Activated T-helper 17 cell treated with anti-CD3 and anti-CD28 coated beads, Interleukin-2, amount 50 U/mL, for 72 hours (primary cell): ENCODE data around the gene OR2M7. TPM values are rescaled to one million over a fixed set of nuclear protein-coding genes. Genes with fewer than 3 reads are reported as not detected.
"Not testable (repeated sequence)": the region's sequence is repeated elsewhere in the genome, so short reads cannot be mapped to it uniquely, and the experiment has no call there.

Source experiments
- ATAC-seq: fragments of 150-1000 bp; cut with Tn5 transposase; replicated peaks from 2 replicates; pipeline ENCODE4 v1.10.0; 2021; ENCODE audit warnings: mild to moderate bottlenecking, moderate library complexity
- H3K27ac Mint-ChIP-seq: one replicate; pipeline ENCODE4 v1.8.0; 2022; ENCODE audit warnings: mixed read lengths
- H3K27me3 Mint-ChIP-seq: one replicate; pipeline ENCODE4 v1.8.0; 2022; ENCODE audit warnings: mixed read lengths
- H3K36me3 Mint-ChIP-seq: one replicate; pipeline ENCODE4 v1.8.0; 2022; ENCODE audit warnings: low read depth, mild to moderate bottlenecking, mixed read lengths
- H3K4me1 Mint-ChIP-seq: one replicate; pipeline ENCODE4 v1.8.0; 2022; ENCODE audit warnings: mixed read lengths
- H3K4me3 Mint-ChIP-seq: one replicate; pipeline ENCODE4 v1.8.0; 2022; ENCODE audit warnings: mild to moderate bottlenecking, mixed read lengths
- H3K9me3 Mint-ChIP-seq: one replicate; pipeline ENCODE4 v1.8.0; 2022; ENCODE audit warnings: mixed read lengths
- total RNA-seq, 2 donors: library from RNA; stranded (reverse); gene quantifications; one replicate each; pipeline ENCODE4 v1.2.3, GENCODE V29; 2022

OR2M7 gene, protein sequence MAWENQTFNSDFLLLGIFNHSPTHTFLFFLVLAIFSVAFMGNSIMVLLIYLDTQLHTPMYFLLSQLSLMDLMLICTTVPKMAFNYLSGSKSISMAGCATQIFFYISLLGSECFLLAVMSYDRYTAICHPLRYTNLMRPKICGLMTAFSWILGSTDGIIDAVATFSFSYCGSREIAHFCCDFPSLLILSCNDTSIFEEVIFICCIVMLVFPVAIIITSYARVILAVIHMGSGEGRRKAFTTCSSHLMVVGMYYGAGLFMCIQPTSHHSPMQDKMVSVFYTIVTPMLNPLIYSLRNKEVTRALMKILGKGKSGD
- total RNA-seq = not detected

DNA sequence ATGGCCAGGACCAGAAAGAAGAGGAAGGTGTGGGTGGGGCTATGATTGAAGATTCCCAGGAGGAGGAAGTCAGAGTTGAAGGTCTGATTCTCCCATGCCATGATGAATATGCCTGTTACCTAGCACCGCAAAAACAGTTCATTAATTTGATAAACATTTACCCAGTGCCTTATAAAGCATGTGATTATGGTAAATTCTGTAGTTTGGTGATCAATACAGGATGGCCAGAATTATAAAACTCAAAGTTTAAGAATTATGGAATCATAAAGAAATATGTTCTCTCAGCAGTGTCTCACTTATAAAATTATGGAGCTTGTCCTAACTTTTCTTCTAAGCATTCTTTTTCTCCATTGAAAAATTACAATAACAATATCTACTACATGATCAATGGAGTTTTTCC lies at the start of gene OR2M7:
TSS of gene OR2M7 (minus strand) at position 101 of the 400 bp plus-strand sequence. CDS start at position 101, 0 bp downstream.
- no peak for ATAC-seq
- Mint-ChIP-seq H3K27ac (no peak within 1 kb of the TSS), H3K4me1 (no peaks in the 10 kb centered on the region), H3K36me3 (no peaks in the 10 kb centered on the region), H3K4me3 (no peak within 1 kb of the TSS), H3K9me3 (no peaks in the 10 kb centered on the region), H3K27me3 (peaks cover 3% of the 10 kb centered on the region)

DNA sequence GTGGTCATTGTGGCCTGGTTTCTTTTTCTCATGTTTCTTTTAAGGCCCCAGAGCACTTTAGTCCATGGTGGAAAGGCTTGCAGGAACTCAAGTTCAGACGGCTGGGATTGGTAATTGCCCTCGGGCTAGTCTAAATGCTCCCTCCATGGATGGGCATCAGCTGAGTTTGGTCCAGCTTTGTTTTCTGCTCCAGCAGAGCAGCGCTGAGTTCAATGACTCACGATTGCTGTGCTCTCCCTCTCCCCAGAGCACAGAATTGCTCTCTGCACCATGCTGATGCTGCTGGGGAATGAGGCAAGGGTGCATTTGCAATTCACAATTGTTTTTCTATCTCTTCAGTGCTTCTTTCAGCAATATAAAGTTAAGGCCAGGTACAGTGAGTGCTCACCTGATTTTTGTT lies 49.4 kb upstream of the OR2M7 start:
- no peaks in the 10 kb centered on the region for H3K9me3 Mint-ChIP-seq
- peaks cover 6% of the 10 kb centered on the region for H3K27me3 Mint-ChIP-seq
- H3K36me3 Mint-ChIP-seq = no peaks in the 10 kb centered on the region
- no peaks in the 10 kb centered on the region for H3K4me1 Mint-ChIP-seq
- H3K4me3 Mint-ChIP-seq = no peak overlapping the region
- no peak overlapping the region for H3K27ac Mint-ChIP-seq
- ATAC-seq = no peak

DNA sequence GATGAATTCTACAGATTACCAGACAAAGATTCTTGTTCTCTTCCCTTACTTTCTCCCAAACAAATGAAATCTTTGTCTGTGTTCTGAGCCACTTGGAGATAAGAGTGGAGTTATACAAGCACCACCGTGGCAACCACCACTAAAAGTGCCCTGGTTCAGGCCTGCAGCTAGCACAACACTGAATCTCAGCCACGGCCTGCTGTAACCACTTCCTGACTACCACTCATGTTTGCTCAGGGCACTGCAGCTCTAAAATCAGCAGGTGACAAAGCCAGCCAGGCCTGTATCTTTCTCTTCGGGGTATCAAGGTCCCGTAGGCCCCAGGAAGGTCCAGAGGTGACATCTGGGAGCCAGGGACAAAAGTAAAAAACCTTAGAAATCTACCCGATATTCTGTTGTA lies 48.0 kb upstream of the OR2M7 start:
- no peaks in the 10 kb centered on the region for H3K36me3 Mint-ChIP-seq
- no peaks in the 10 kb centered on the region for H3K9me3 Mint-ChIP-seq
- peaks cover 6% of the 10 kb centered on the region for H3K27me3 Mint-ChIP-seq
- no peak overlapping the region for H3K27ac Mint-ChIP-seq
- H3K4me3 Mint-ChIP-seq = no peak overlapping the region
- H3K4me1 Mint-ChIP-seq = no peaks in the 10 kb centered on the region
- no peak for ATAC-seq

DNA sequence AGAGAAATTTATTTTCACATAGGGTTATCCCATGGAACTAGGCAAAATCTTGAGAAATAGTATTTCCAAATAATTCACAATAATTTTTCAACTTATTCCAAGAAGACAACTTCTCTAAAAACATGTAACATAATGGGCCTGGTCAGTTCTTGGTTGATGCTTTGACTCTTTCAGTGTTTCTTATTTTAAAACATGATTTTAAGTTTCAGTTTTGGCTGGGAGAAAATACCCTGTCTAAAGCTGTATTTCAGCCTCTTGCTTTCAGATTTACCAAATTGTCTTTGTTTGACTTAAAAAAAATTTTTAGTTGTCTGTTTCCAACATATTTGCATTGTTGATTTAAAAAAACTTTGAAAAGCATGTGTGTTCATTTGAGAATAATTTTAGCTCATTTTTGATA lies 42.2 kb upstream of the OR2M7 start:
- no peaks in the 10 kb centered on the region for H3K4me1 Mint-ChIP-seq
- H3K27ac Mint-ChIP-seq = no peak overlapping the region
- no peak overlapping the region for H3K4me3 Mint-ChIP-seq
- no peaks in the 10 kb centered on the region for H3K36me3 Mint-ChIP-seq
- no peak for ATAC-seq
- no peaks in the 10 kb centered on the region for H3K9me3 Mint-ChIP-seq
- H3K27me3 Mint-ChIP-seq = peaks cover 22% of the 10 kb centered on the region

DNA sequence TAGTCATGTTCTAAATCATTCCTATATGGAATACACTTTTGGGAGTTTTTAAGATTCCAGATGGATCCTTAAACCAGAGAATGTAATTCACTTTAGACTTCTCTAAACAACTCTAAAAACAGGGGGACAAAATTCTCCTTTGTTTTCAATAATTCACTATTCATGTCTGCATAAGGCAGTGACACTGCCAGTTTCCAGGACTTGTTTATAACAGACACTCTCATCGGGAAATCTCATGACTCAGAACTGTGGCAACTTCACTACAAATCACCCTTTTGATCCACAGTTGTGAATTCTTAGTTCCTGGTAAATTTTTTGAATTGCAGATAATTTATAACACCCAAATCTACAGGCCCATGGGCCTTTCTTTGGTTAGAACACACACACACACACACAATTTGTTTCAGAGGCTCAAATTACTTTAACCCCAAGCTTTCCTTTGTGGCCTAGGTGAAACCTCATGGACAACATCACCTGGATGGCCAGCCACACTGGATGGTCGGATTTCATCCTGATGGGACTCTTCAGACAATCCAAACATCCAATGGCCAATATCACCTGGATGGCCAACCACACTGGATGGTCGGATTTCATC lies 36.9 kb upstream of the OR2M7 start, which contains the start of gene OR2T4:
TSS of gene OR2T4 (plus strand) at position 545 of the 595 bp plus-strand sequence. CDS start at position 545, 0 bp downstream.
- Mint-ChIP-seq H3K4me3 (no peak within 1 kb of the TSS), H3K9me3 (no peaks in the 10 kb centered on the region), H3K36me3 (no peaks in the 10 kb centered on the region), H3K4me1 (no peaks in the 10 kb centered on the region), H3K27me3 (peaks cover 16% of the 10 kb centered on the region), H3K27ac (no peak within 1 kb of the TSS)
- ATAC-seq = no peak

DNA sequence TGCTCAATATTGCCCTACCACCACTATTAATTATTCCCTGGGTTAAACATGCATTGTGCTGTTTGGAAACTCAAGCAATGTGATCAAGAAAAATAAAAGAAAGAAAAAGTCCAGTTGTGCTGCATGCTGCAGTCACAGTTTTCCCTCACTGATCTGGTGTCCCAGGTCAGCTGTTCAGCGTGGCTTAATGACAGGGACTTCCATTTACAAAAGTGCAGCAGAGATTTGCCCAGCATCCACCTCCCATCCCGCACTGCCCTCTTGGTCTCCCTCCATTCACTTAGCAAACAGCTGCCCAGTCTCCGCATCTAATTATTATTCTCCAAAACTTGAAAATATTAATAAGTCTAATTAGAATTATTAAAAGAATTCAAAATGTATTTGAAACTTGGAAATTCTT lies 35.0 kb upstream of the OR2M7 start:
- Mint-ChIP-seq H3K4me1 (no peaks in the 10 kb centered on the region), H3K36me3 (no peaks in the 10 kb centered on the region), H3K9me3 (no peaks in the 10 kb centered on the region), H3K4me3 (no peak overlapping the region), H3K27me3 (peaks cover 16% of the 10 kb centered on the region), H3K27ac (no peak overlapping the region)
- ATAC-seq = no peak

DNA sequence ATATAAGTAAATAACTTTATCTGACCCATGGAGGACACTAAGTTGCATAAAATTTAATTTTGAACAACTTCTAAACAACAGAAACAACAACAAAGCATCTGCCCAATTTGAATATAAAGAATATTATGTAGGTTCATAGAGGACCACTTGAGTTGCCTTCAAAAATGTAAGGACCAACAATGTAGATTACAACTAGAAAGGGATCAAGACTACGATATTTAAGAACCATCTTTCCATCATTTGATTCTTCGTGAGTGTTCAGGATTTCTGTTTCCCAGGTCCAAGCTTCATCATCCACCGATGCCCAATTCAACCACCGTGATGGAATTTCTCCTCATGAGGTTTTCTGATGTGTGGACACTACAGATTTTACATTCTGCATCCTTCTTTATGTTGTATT lies 24.1 kb upstream of the OR2M7 start, which contains the start of gene OR14C36:
TSS of gene OR14C36 (plus strand) at position 301 of the 400 bp plus-strand sequence. CDS start at position 301, 0 bp downstream.
- H3K27ac Mint-ChIP-seq = no peak within 1 kb of the TSS
- no peaks in the 10 kb centered on the region for H3K36me3 Mint-ChIP-seq
- H3K4me3 Mint-ChIP-seq = no peak within 1 kb of the TSS
- no peak for ATAC-seq
- no peaks in the 10 kb centered on the region for H3K9me3 Mint-ChIP-seq
- peaks cover 9% of the 10 kb centered on the region for H3K27me3 Mint-ChIP-seq
- H3K4me1 Mint-ChIP-seq = no peaks in the 10 kb centered on the region

DNA sequence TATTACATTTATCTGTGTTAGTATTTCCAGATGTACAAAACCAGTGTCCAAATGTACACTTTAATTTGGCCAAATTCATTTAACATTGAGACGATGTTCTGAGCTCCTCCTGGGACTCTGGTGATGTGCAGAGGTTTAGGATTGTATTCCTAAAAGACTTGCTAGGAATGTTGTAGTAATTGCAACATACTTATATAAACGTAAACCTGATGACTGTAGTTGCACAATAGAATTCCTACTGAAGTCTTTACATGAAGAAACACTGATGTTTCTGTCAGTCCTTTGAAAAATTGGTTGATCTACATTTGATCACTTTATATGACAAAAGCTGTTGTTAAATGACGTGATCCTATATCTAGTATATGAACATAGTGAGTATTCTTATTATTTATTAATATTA lies 19.1 kb upstream of the OR2M7 start:
- Mint-ChIP-seq H3K27me3 (peaks cover 3% of the 10 kb centered on the region), H3K27ac (no peak overlapping the region), H3K36me3 (no peaks in the 10 kb centered on the region), H3K4me1 (no peaks in the 10 kb centered on the region), H3K9me3 (no peaks in the 10 kb centered on the region), H3K4me3 (no peak overlapping the region)
- ATAC-seq = no peak

DNA sequence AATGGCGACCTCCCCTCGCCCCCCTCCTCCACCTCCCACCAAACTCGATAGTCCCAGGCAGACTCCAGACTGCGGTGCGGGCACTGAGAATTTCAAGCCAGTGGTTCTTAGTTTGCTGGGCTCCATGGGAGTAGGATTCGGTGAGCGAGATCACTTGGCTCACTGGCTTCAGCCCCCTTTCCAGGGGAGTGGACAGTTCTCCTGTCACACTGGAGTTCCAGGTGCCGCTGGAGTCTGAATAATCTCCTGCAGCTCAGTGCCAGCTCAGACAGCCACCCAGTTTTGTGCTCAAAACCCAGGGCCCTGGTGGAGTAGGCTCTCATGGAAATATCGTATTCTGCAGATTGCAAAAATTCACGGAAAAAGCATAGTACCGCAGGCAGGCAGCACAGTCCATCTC lies 7.6 kb downstream of the OR2M7 start:
- ATAC-seq = no peak
- Mint-ChIP-seq H3K9me3 (peaks cover 22% of the 10 kb centered on the region), H3K4me3 (no peak overlapping the region), H3K27me3 (peaks cover 17% of the 10 kb centered on the region), H3K36me3 (no peaks in the 10 kb centered on the region), H3K4me1 (no peaks in the 10 kb centered on the region), H3K27ac (no peak overlapping the region)

DNA sequence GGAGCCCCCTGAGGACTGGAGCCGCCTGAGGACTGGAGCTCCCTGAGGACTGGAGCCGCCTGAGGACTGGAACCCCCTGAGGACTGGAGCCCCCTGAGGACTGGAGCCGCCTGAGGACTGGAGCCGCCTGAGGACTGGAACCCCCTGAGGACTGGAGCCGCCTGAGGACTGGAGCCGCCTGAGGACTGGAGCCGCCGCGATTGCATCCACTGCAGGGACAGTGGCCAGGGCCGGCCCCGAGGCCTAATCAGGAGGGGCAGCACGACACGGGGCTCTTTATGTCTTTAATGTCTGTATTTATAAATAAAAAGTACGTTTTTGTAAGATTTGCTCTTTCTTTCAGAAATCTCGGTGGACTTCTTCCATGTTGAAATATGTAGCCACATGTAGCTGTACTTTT lies 17.6 kb downstream of the OR2M7 start:
- not testable (repeated sequence) for H3K27me3 Mint-ChIP-seq, H3K36me3 Mint-ChIP-seq, ATAC-seq, H3K4me3 Mint-ChIP-seq, H3K27ac Mint-ChIP-seq, H3K9me3 Mint-ChIP-seq, H3K4me1 Mint-ChIP-seq

DNA sequence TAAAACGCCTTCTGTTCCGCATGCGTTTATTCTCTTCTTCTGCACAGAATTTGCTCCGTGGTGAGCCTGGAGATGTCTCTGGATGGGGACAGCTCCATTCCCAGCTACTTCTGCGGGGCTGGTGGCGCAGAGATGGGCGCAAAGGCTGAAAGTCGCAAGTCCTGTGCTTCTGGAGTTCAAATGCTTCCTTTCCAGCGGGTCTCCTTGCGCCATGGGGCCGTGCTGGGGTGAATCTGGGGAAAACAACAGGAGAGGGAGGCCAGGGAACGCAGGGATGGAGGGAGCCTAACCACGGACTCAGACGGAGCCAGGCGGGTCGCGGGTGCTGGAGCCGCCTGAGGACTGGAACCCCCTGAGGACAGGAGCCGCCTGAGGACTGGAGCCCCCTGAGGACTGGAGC lies 18.3 kb downstream of the OR2M7 start:
- no peak for ATAC-seq
- Mint-ChIP-seq H3K4me1 (no peaks in the 10 kb centered on the region), H3K27ac (no peak overlapping the region), H3K36me3 (no peaks in the 10 kb centered on the region), H3K27me3 (no peaks in the 10 kb centered on the region), H3K4me3 (no peak overlapping the region), H3K9me3 (no peaks in the 10 kb centered on the region)

DNA sequence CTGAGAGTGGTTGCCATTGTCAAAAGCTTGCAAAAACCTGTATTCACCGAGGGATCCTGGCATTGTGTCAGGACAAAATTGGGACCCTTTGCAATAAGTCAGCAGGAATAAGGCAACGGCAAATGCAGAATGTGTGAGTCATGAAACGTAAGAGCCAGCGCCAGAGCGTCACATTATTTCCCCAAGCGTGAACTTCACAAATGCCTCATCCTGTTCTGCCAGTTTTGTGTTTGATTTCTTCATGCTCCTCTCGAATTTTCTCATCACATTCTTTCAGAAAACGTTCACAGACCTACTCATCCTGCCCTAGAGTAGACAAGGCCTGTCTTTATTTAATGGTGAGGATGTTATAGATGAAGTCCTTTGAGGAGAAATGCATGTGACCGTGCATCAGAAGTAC lies 18.7 kb downstream of the OR2M7 start:
- not testable (repeated sequence) for H3K4me1 Mint-ChIP-seq, H3K27ac Mint-ChIP-seq, H3K36me3 Mint-ChIP-seq

DNA sequence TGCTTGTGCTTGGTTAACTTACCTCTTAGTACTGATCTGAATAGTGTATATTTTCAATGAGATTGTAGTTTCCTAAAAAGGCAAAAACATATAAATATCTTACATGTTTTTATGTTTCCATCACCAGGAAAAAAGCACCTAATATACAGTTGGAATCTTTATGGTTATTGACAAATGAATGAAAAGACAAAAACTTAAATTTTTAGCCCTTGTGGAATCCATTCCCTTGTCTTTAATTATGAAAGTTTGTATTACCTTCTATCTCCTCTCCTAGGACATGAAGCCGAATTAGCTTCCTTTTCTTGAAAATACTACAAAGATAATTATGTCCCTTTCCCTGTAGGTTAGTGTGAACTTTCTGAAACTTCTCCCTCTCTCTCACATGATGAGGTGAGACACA lies 21.0 kb downstream of the OR2M7 start, which contains the start of gene OR2T12:
TSS of gene OR2T12 (minus strand) at position 101 of the 400 bp plus-strand sequence. CDS start 7,846 bp downstream, outside the sequence.
- ATAC-seq = no peak
- Mint-ChIP-seq H3K4me1 (no peaks in the 10 kb centered on the region), H3K27me3 (no peaks in the 10 kb centered on the region), H3K27ac (no peak within 1 kb of the TSS), H3K4me3 (no peak within 1 kb of the TSS), H3K36me3 (no peaks in the 10 kb centered on the region), H3K9me3 (peaks cover 4% of the 10 kb centered on the region)

More for the DNA sequence above, 18.7 kb downstream of the OR2M7 start:
- not testable (repeated sequence) for ATAC-seq, H3K4me3 Mint-ChIP-seq, H3K9me3 Mint-ChIP-seq, H3K27me3 Mint-ChIP-seq

DNA sequence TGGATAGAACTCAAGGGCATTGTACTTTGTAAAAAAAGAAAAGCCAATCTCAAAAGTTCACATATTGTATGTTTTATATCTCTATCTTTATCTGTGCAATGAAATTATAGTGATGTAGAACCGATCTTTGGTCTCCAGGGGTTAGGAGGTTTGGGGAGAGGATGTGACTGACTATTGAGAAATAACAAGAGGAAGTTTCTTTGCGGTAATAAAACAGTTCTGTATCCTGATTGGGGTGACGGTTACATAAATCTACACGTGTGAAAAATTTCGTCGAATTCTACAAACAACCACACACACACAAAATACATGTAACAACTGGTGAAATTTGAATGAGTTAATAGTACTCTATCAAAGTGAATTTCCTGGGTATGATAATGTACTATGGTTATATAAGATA lies 36.0 kb downstream of the OR2M7 start:
- no peak overlapping the region for H3K4me3 Mint-ChIP-seq
- no peaks in the 10 kb centered on the region for H3K4me1 Mint-ChIP-seq
- H3K36me3 Mint-ChIP-seq = no peaks in the 10 kb centered on the region
- H3K27ac Mint-ChIP-seq = no peak overlapping the region
- peaks cover 7% of the 10 kb centered on the region for H3K27me3 Mint-ChIP-seq
- no peaks in the 10 kb centered on the region for H3K9me3 Mint-ChIP-seq
- no peak for ATAC-seq

DNA sequence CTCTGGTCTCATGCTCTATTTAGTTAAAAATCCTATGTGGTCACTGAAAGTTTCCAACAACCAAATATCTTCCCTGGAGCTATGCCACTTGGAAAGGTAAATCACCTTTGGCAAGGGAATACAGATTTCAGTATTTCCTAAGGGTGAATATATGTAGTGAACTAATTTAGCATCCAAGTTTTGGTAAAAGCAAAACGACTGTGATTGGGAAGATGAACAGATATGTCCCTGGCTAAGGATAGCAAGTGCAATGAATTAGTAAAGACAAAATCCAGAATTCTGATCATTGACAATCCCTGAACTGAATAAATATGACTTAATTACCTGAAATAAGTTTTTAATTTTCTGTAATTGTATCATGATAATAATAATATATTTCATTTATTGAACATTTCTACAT lies 46.5 kb downstream of the OR2M7 start, which contains the start of gene OR2T33:
TSS of gene OR2T33 (minus strand) at position 101 of the 400 bp plus-strand sequence. CDS start 4,162 bp downstream, outside the sequence.
- no peak for ATAC-seq
- Mint-ChIP-seq H3K9me3 (no peaks in the 10 kb centered on the region), H3K4me3 (no peak within 1 kb of the TSS), H3K4me1 (no peaks in the 10 kb centered on the region), H3K36me3 (no peaks in the 10 kb centered on the region), H3K27ac (no peak within 1 kb of the TSS), H3K27me3 (no peaks in the 10 kb centered on the region)
